GM18907 (cell line): ENCODE measurements around the gene TMEM115.

Experiments
- ATAC-seq: cut with Tn5 transposase; IDR thresholded peaks from one replicate; pipeline ENCODE4 v1.9.1; 2021; ENCODE audit warnings: mild to moderate bottlenecking, moderate library complexity; ENCODE audit not compliant: unreplicated experiment

TMEM115 gene

DNA sequence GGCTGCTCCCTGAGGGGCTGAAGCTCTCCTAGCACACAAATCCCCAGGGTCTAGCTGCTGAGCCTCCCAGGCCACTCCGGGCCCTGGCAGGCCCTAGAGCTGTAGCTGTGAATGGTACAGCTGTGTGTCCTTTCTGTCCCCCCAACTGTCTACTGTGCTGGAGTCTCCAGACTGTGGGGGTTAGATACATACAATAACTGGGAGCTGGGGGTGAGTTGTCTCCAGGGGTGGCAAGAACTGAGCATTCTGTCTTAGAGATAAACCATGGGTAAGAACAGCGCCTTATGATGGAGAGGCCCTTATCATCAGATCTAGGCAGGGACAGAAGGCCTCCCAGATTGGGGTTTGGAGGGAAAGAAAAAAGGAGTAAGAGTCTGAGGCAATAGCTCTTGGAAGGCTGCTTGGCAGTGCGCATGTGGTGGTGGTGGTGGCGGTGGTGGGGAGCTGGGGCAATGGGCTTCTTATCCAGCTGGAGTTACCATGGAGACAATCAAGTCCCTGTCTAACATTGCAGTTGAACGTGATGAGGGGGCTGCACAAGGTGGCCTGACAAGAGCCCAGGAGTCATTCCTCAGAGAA, 5.0 kb downstream of the TMEM115 start:
- ATAC-seq: no peak

GRCh38 chr3:50353245-50354004, 5.9 kb downstream of the TMEM115 start:
- ATAC-seq: no peak

- ATAC-seq: no peak
Measured at GRCh38 chr3:50352781-50353180, 6.5 kb downstream of the TMEM115 start.

GRCh38 chr3:50351323-50351697, 8.0 kb downstream of the TMEM115 start:
- ATAC-seq: no peak

- ATAC-seq: peak; percentile 77
Measured at GRCh38 chr3:50350527-50351322, 8.6 kb downstream of the TMEM115 start, which contains the start of the genes CYB561D2 and NPRL2. TSS of gene CYB561D2 (plus strand) at chr3:50350862. CDS start at chr3:50351434, 572 bp downstream. TSS of gene NPRL2 (minus strand) at chr3:50350775. CDS start at chr3:50350652, 123 bp downstream.

DNA sequence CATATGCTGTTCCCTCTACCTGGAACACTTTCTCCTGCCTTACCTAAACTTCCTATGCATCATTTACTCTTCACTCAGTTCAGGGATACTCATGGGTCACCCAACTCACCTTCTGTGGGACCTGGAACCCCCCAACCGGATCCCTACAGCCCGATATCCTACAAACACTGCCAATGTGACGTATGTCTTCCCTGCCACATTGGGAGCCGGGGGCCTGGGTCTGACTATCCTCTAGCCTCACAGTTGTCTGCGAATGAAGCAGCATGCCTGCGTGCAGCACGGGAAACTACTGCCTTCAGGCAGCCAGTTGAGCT, 9.2 kb downstream of the TMEM115 start:
- ATAC-seq: no peak

DNA sequence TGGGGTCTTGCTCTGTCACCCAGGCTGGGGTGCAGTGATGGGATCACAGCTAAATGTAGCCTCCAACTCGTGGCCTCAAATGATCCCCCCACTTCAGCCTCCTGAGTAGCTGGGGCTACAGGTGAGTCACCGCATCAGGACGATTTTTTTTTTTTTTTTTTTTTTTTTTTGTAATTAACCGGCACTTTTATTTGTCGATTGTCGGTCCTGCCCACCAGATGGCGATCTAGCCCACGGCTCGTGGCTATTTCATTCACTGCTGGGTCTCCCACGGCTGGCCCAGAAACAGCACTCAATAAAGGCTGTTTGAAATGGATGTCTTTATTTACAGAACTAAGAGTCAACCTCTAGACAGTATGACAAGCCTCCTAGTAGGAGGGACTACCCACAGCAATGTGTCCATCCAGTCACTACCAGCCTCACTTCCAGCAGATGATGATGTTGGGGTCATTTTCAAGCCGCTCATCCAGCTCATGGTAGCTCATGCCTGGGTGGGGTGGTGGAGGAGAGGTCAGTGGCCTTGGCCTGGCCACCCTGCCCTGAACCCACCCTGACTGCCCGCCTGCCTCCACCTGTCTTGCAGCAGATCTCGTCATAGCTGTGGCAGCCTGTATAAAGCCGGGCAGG, 12.0 kb downstream of the TMEM115 start:
- ATAC-seq: no peak

GRCh38 chr3:50345586-50346234, 13.6 kb downstream of the TMEM115 start, which contains the start of gene ZMYND10:
TSS of gene ZMYND10 (minus strand) at chr3:50345732. CDS start at chr3:50345579, 153 bp downstream.
- no peak for ATAC-seq

GRCh38 chr3:50345008-50345407, 14.3 kb downstream of the TMEM115 start:
- no peak for ATAC-seq

DNA sequence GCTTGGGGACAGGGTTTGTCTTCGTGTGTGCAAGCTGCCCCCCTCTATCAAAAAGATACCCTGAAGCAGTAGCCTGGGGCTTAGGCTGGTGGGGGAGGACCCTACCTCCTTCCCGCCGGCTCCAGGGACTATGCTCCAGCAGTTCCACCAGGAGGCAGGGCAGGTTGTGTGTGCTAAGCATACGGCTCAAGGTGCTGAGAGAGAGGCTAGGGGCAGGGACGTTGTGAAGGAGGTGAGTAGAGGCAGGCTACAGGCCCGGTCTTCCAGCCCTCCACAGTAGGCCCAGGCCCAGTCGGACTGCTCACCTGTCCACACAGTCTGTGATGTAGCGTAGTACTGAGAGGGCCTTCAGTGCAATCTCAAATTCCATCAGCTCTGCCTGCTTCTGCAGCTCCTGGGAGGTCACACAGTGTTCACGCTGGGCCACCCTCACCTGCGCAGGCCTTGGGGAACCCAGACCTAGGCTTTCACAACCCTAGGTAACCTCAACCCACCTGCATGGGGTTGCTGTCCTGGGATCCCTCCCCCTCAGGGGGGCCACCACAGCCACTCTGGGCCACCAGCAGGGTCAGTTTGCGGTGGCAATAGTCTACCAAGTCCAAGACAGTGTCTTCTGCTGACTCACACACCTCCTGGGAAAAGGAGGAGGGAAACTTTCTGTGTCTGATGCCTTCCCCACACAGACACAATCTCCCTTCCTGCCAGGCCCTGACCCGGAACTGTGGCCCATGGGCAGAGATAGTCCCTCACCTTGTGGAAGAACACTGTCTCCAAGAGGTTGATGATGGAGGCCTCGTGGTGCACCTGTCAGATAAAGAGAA, 16.3 kb downstream of the TMEM115 start:
- no peak for ATAC-seq

DNA sequence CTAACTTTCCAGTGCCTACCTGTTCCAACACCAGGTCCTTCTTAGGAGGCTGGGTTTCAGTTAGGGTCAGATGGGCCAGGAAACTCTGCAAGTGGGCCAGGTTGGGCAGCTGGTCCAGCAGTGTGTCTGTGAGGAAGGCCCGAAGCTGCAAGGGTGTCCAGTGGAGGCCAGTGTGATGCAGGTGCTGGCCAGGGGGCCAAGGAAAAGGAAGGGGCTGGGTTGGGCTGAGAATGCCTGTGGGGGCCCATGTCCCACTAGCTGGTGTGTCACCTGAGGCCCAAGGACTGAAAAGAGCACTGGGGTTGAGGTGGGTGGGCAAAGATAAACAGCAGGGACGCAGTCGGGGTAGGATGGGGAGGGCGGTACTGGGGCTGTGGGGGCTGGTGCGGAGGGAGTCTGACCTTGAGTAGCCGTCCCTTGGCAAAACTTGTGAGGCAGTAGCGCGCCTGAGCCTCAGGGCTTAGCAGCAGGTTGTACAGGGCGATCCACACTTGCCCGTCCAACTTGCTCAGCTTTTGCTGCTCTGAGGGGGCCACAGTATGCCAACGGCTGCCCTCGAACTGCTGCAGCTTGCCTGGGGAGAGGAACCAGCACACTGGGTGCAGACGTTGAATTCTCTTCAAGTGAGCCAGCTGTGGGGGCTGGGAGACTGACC, 17.2 kb downstream of the TMEM115 start:
- no peak for ATAC-seq

DNA sequence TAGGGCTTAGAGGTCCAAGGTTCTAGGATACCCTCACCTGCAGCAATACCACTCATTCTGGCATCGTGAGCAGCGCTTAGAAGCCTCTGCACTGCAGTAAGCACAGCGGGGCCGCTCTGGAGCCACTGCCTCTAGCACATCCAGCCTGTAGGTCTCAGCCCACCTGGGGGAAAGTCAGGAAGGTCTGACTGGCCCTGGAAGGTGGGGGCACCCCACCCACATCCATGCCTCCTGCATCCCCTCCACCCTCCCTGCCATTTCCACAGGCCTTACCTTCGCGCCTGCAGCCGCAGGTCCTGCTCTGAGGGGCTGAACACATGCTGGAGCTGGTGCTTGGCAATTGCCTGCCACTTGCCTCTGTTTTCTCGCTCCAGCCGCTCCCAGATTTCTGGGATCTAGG, 17.8 kb downstream of the TMEM115 start:
- ATAC-seq: no peak

GRCh38 chr3:50340448-50341329, 18.6 kb downstream of the TMEM115 start, which contains the start of gene RASSF1:
TSS of gene RASSF1 (minus strand) at chr3:50340836. CDS start at chr3:50340805, 31 bp downstream.
- ATAC-seq: peak; percentile 18

DNA sequence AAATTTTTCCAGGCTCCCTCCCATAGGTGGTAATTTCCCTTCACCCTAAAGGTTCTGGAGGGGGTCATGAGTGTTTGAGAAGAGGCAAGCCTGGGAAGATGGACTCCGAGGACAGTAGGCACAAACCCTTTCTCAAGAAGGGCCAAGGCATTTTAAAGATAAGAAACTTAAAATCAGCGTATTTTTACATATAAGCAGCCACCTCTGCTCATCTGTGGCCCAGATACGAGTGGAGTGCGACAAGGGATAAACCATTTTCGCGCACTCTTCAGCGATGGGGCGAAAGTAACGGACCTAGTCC, 19.2 kb downstream of the TMEM115 start:
- ATAC-seq: no peak

DNA sequence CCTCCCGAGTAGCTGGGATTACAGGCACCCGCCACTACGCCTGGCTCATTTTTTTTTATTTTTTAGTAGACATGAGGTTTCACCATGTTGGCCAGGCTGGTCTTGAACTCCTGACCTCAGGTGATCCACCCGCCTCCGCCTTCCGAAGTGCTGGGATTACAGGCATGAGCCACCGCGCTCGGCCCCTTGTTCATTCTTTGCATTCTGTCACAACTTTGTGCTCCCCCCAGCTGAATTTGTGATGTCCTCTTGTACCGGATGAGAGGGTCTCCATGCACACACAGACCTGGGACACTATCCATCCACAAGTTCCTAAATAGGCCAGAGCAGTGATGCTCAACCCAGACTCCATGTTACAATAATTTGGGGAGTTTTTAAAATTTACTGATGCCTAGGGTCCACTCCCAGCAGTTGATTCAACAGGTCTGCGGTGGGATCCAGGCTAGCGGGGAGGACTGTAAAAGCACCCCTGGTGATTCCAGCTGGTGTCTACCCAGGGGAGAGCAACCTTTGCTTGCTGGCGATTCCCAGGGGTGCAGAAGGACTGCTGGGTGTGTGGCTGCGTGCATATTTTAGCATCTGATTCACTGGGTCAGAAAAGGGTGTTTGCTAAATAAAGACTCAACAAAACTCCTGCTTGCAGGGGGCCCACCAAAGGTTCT, 19.7 kb downstream of the TMEM115 start:
- ATAC-seq: no peak

GRCh38 chr3:50338965-50339364, 20.4 kb downstream of the TMEM115 start:
- no peak for ATAC-seq

- ATAC-seq: peak; percentile 77
Measured at GRCh38 chr3:50337175-50337861, 22.0 kb downstream of the TMEM115 start.
